GM06990 (cell line): ENCODE measurements around the gene HS6ST1.

Source experiments
- DNase-seq: peaks from one replicate; pipeline ENCODE4 v3.0.0-alpha.2; 2011; ENCODE audit not compliant: insufficient read length; ENCODE audit errors: extremely low read depth
- H3K27me3 ChIP-seq: replicated peaks from 2 replicates; pipeline ENCODE4 v1.6.0; 2011; ENCODE audit warnings: low read length; ENCODE audit not compliant: control insufficient read depth, insufficient read depth
- H3K36me3 ChIP-seq: 2 replicates; pipeline ENCODE4 v1.5.1; 2011; ENCODE audit warnings: low read length; ENCODE audit not compliant: control insufficient read depth, insufficient read depth
- H3K4me3 ChIP-seq: replicated peaks from 2 replicates; pipeline ENCODE4 v1.5.1; 2011; ENCODE audit warnings: low read depth, mild to moderate bottlenecking, control low read depth, low read length
- TF ChIP-seq, protein P1 (sequence below): IDR thresholded peaks from 2 replicates; pipeline ENCODE4 v1.5.1; 2011; ENCODE audit warnings: low read length, control low read depth, mild to moderate bottlenecking, inconsistent platforms; ENCODE audit not compliant: insufficient read depth, poor library complexity, severe bottlenecking

HS6ST1 gene

DNA sequence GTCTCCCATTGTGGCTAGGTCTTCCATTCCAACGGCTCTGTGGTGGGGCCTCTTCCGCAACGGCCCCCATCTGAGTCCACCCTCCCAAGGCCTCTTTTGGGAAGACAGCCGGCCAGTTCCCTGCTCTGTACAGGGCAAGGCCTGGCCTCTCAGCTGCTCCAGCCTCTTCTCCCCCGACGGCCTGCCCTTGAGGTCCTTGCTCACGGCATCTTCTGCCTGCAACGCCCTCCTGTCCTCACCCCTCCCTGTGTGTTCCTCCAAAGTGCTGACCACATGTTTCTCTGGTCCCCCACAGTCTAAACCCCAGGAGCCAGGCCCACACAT is 16.0 kb downstream of the HS6ST1 start:
- no peaks in the 10 kb centered on the region; the same call in 1 of the 2 replicates for H3K36me3 ChIP-seq
- H3K27me3 ChIP-seq = no peaks in the 10 kb centered on the region
- TF ChIP-seq, protein P1, sequence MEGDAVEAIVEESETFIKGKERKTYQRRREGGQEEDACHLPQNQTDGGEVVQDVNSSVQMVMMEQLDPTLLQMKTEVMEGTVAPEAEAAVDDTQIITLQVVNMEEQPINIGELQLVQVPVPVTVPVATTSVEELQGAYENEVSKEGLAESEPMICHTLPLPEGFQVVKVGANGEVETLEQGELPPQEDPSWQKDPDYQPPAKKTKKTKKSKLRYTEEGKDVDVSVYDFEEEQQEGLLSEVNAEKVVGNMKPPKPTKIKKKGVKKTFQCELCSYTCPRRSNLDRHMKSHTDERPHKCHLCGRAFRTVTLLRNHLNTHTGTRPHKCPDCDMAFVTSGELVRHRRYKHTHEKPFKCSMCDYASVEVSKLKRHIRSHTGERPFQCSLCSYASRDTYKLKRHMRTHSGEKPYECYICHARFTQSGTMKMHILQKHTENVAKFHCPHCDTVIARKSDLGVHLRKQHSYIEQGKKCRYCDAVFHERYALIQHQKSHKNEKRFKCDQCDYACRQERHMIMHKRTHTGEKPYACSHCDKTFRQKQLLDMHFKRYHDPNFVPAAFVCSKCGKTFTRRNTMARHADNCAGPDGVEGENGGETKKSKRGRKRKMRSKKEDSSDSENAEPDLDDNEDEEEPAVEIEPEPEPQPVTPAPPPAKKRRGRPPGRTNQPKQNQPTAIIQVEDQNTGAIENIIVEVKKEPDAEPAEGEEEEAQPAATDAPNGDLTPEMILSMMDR = no peak
- H3K4me3 ChIP-seq = no peak overlapping the region
- no peak for DNase-seq

DNA sequence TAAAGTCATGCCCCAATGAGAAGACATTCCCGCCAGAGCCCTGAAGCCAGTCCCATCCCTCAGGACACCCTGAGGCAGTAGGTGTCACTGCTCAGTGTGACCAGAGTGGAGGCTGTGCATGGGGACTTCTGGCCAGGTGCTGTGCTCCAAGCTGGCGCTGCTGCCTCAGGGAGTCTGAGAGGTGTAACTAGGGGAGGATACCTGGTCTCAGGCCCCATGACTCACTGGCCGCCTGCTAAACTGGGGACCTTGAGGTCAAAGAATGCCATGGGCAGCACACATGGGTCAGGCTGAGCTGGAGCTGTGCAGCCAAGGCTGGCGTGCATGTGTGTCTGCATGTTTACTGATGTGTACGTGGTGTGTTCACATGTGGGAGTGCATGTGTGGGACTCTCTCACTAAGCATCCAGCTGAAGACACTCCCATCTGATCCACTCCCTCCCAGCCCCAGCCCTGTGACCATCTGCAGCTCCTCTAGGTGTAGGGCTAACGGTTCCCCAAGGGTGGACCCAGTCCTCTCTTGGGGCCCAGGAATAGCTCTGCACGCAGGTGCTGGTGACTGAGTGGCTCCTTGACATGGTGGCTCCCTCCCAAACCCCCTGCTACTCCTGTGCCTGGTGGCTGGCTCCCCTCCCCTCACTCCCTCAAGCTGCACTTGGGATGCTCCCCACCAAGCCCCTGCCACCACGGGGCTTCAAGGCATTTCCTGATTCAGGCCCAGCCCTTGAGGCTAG is 16.5 kb downstream of the HS6ST1 start:
- H3K4me3 ChIP-seq = no peak overlapping the region
- H3K27me3 ChIP-seq = no peaks in the 10 kb centered on the region
- DNase-seq = no peak
- TF ChIP-seq, protein P1 = no peak
- no peaks in the 10 kb centered on the region; the same call in 1 of the 2 replicates for H3K36me3 ChIP-seq

DNA sequence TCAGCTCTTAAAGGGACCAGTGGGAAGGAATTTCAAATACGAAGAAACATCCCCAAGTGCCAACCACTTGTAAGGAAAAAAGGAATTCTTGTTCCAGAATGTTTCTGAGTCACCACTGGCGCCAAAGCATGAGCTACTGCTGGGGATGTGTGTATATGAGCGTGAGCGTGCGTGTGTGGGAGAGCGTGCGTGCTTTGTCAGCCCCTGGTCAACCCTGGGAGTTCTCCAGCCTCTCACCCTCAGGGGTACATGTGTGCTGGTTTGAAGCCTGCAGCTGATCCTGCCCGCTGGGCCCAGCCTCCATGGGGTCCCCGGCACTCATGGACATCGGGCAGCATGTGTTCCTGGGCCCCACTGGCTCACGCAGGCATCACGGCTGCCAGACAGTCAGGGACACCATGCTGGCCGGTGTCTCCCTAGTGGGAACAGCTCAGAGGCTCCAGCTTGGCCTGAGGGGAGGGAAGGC is 17.1 kb downstream of the HS6ST1 start:
- TF ChIP-seq, protein P1 = no peak
- no peak for DNase-seq
- Histone ChIP-seq H3K36me3 (no peaks in the 10 kb centered on the region; the same call in 1 of the 2 replicates), H3K4me3 (no peak overlapping the region), H3K27me3 (no peaks in the 10 kb centered on the region)

DNA sequence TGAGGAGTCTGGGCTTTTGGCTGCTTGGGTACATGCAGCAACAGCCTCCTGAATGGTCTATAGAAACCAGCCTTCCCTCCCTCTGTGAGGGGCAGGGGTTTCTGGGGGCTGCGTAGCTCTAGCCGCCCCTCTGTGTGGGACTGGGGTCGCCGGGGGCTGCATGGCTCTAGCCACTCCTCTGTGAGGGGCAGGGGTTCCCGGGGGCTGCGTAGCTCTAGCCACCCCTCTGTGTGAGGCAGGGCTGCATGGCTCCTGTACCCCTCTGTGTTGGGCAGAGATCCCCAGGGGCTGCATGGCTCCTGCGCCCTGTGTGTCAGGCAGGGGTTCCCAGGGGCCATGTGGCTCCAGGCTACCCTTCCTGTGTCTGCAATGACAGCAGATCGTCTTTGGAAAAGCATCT is 17.6 kb downstream of the HS6ST1 start:
- no peaks in the 10 kb centered on the region; the same call in 1 of the 2 replicates for H3K36me3 ChIP-seq
- DNase-seq = no peak

DNA sequence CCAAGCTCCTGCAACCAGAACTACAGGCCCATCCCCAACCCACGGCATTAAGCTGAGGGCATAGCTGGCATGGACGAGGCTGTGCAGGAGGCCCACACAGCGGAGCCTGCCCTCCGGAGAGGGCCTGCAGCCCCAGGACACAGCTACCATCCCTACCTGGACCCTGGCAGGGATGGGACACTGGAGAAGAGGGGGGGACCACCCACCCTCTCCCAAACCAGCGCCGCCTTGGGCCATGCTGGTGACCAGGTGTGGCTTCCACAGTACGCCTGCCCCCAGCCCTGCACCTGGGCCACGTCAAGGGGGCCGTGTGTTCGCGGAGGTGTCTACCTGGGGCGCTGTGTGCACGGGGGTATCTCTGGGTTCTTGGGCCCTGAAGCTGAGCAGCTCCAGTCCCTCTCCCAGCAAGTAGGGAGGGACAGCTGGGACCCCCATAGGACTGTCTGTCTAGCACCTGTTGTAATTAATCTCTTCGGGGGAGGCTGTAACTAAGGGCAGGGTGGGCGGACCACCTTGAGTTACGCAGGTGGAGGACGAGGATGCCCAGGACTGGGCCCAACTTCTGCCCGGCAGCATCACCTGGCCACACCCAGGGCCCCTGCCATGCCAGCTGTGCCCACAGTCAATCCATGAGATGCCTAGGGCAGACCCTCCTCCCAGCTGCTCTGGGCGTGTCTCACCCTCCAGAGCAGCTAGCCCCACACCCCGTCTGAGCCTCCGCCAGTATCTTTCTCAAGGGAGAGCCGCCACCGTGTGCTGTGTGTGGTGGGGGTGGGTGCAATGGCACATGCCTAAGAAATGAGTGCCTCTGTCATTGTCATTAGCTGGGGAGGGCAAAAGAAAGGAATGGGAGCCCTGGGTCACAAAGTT is 18.3 kb downstream of the HS6ST1 start:
- DNase-seq = no peak
- Histone ChIP-seq H3K4me3 (no peak overlapping the region), H3K27me3 (no peaks in the 10 kb centered on the region), H3K36me3 (no peaks in the 10 kb centered on the region; the same call in 1 of the 2 replicates)
- TF ChIP-seq, protein P1 = no peak

More for the DNA sequence above, 17.6 kb downstream of the HS6ST1 start:
- H3K27me3 ChIP-seq = no peaks in the 10 kb centered on the region
- TF ChIP-seq, protein P1 = no peak
- no peak overlapping the region for H3K4me3 ChIP-seq
